ENCODE data around the gene ITGB5.

ITGB5 gene

GRCh38 chr3:124860599-124860998 is 26.6 kb downstream of the ITGB5 start:
- TF ChIP-seq MAX (IDR thresholded peaks at IDR 0.05; ENCODE audit: low read depth, low read length), result no peak
- TF ChIP-seq POLR2A (IDR thresholded peaks at IDR 0.05; ENCODE audit: extremely low read depth, insufficient read length), result no peak
- TF ChIP-seq MYC (IDR thresholded peaks at IDR 0.05; ENCODE audit: low read depth, low read length), result no peak
- TF ChIP-seq CTCF (IDR thresholded peaks at IDR 0.05; ENCODE audit: low read depth, low read length), result no peak
- no peak for DNase-seq (ENCODE audit: low read depth)
- no peak overlapping the region for H3K4me3 ChIP-seq (ENCODE audit: low read depth, low read length)

GRCh38 chr3:124859025-124859424 is 28.1 kb downstream of the ITGB5 start:
- no peak for DNase-seq (ENCODE audit: low read depth)
- TF ChIP-seq CTCF (IDR thresholded peaks at IDR 0.05; ENCODE audit: low read depth, low read length) (no peak), POLR2A (IDR thresholded peaks at IDR 0.05; ENCODE audit: extremely low read depth, insufficient read length) (no peak), MAX (IDR thresholded peaks at IDR 0.05; ENCODE audit: low read depth, low read length) (no peak), MYC (IDR thresholded peaks at IDR 0.05; ENCODE audit: low read depth, low read length) (no peak)
- no peak overlapping the region for H3K4me3 ChIP-seq (ENCODE audit: low read depth, low read length)

- no peak for DNase-seq (ENCODE audit: low read depth)
- TF ChIP-seq POLR2A (IDR thresholded peaks at IDR 0.05; ENCODE audit: extremely low read depth, insufficient read length), result no peak
- H3K4me3 ChIP-seq (ENCODE audit: low read depth, low read length), result no peak overlapping the region
Measured at GRCh38 chr3:124858275-124858674, 28.9 kb downstream of the ITGB5 start.

- no peak for DNase-seq (ENCODE audit: low read depth)
- no peak for TF ChIP-seq POLR2A (IDR thresholded peaks at IDR 0.05; ENCODE audit: extremely low read depth, insufficient read length)
- no peak for TF ChIP-seq MAX (IDR thresholded peaks at IDR 0.05; ENCODE audit: low read depth, low read length)
- no peak for TF ChIP-seq CTCF (IDR thresholded peaks at IDR 0.05; ENCODE audit: low read depth, low read length)
- TF ChIP-seq MYC (IDR thresholded peaks at IDR 0.05; ENCODE audit: low read depth, low read length), result no peak
Measured at GRCh38 chr3:124856677-124857076, 30.5 kb downstream of the ITGB5 start.

GRCh38 chr3:124854009-124854408 is 33.2 kb downstream of the ITGB5 start:
- TF ChIP-seq MYC (IDR thresholded peaks at IDR 0.05; ENCODE audit: low read depth, low read length) (no peak), MAX (IDR thresholded peaks at IDR 0.05; ENCODE audit: low read depth, low read length) (no peak)
- H3K4me3 ChIP-seq (ENCODE audit: low read depth, low read length), result no peak overlapping the region
- DNase-seq (ENCODE audit: low read depth), result no peak

More at GRCh38 chr3:124856677-124857076, 30.5 kb downstream of the ITGB5 start:
- no peak overlapping the region for H3K4me3 ChIP-seq (ENCODE audit: low read depth, low read length)

- TF ChIP-seq MAX (IDR thresholded peaks at IDR 0.05; ENCODE audit: low read depth, low read length), result no peak
- no peak for TF ChIP-seq POLR2A (IDR thresholded peaks at IDR 0.05; ENCODE audit: extremely low read depth, insufficient read length)
- TF ChIP-seq CTCF (IDR thresholded peaks at IDR 0.05; ENCODE audit: low read depth, low read length), result no peak
- no peak for TF ChIP-seq MYC (IDR thresholded peaks at IDR 0.05; ENCODE audit: low read depth, low read length)
- no peak for DNase-seq (ENCODE audit: low read depth)
- no peak overlapping the region for H3K4me3 ChIP-seq (ENCODE audit: low read depth, low read length)
Measured at GRCh38 chr3:124853446-124853845, 33.7 kb downstream of the ITGB5 start.

- DNase-seq (ENCODE audit: low read depth), result no peak
Measured at GRCh38 chr3:124851905-124852304, 35.3 kb downstream of the ITGB5 start.

More at GRCh38 chr3:124851905-124852304, 35.3 kb downstream of the ITGB5 start:
- TF ChIP-seq CTCF (IDR thresholded peaks at IDR 0.05; ENCODE audit: low read depth, low read length) (no peak), POLR2A (IDR thresholded peaks at IDR 0.05; ENCODE audit: extremely low read depth, insufficient read length) (no peak), MYC (IDR thresholded peaks at IDR 0.05; ENCODE audit: low read depth, low read length) (no peak), MAX (IDR thresholded peaks at IDR 0.05; ENCODE audit: low read depth, low read length) (no peak)
- no peak overlapping the region for H3K4me3 ChIP-seq (ENCODE audit: low read depth, low read length)
